Ishikawa (cell line): ENCODE measurements around the gene AUTS2.

ENCODE experiments used
- CEBPB ChIP-seq: IDR thresholded peaks from 2 replicates; pipeline ENCODE4 v1.6.1; 2012
- CREB1 ChIP-seq: IDR thresholded peaks from 2 replicates; pipeline ENCODE4 v1.6.1; 2012; ENCODE audit warnings: low read depth
- EGR1 ChIP-seq: IDR thresholded peaks from 2 replicates; pipeline ENCODE4 v1.6.1; 2012
- EP300 ChIP-seq: IDR thresholded peaks from 2 replicates; pipeline ENCODE4 v1.6.1; 2012; ENCODE audit warnings: borderline replicate concordance
- FOXM1 ChIP-seq: IDR thresholded peaks from 2 replicates; pipeline ENCODE4 v1.6.1; 2012; ENCODE audit warnings: low read depth, borderline replicate concordance
- MAX ChIP-seq: IDR thresholded peaks from 2 replicates; pipeline ENCODE4 v1.6.1; 2012
- NFIC ChIP-seq: IDR thresholded peaks from 2 replicates; pipeline ENCODE4 v1.6.1; 2012
- RAD21 ChIP-seq: IDR thresholded peaks from 2 replicates; pipeline ENCODE4 v1.6.1; 2012; ENCODE audit warnings: low read depth
- REST ChIP-seq: IDR thresholded peaks from 2 replicates; pipeline ENCODE4 v1.6.1; 2012; ENCODE audit warnings: low read depth, mild to moderate bottlenecking
- TAF1 ChIP-seq: IDR thresholded peaks from 2 replicates; pipeline ENCODE4 v1.6.1; 2012; ENCODE audit warnings: low read depth, mild to moderate bottlenecking
- TCF12 ChIP-seq: IDR thresholded peaks from 2 replicates; pipeline ENCODE4 v1.6.1; 2012; ENCODE audit warnings: low read depth
- TEAD4 ChIP-seq: IDR thresholded peaks from 2 replicates; pipeline ENCODE4 v1.6.1; 2012
- USF1 ChIP-seq: IDR thresholded peaks from 2 replicates; pipeline ENCODE4 v1.6.1; 2012
- YY1 ChIP-seq: IDR thresholded peaks from 2 replicates; pipeline ENCODE4 v1.6.1; 2012; ENCODE audit warnings: low read depth
- ZBTB7A ChIP-seq: IDR thresholded peaks from 2 replicates; pipeline ENCODE4 v1.6.1; 2012; ENCODE audit warnings: low read depth

Gene AUTS2

GRCh38 chr7:69927461-69927860 is 329.2 kb downstream of the AUTS2 start:
- TF ChIP-seq USF1 (no peak), TCF12 (no peak), YY1 (no peak), FOXM1 (no peak), MAX (no peak), CREB1 (no peak), NFIC (no peak), TEAD4 (no peak), EP300 (no peak), TAF1 (no peak), REST (no peak), CEBPB (no peak), ZBTB7A (no peak), RAD21 (no peak), EGR1 (no peak)

- TF ChIP-seq YY1 (no peak), RAD21 (no peak), FOXM1 (no peak)
Observed at GRCh38 chr7:69928621-69929020, 330.3 kb downstream of the AUTS2 start.

- TF ChIP-seq USF1, result no peak
- no peak for TF ChIP-seq NFIC
- TF ChIP-seq TCF12, result no peak
Observed at GRCh38 chr7:69929622-69930021, 331.3 kb downstream of the AUTS2 start.

GRCh38 chr7:69932034-69932628 is 333.9 kb downstream of the AUTS2 start:
- no peak for TF ChIP-seq CEBPB

- TF ChIP-seq TEAD4, result no peak
- TF ChIP-seq CREB1, result no peak
- TF ChIP-seq CEBPB, result no peak
- TF ChIP-seq USF1, result no peak
- TF ChIP-seq EP300, result no peak
- TF ChIP-seq YY1, result no peak
- TF ChIP-seq TCF12, result no peak
- no peak for TF ChIP-seq TAF1
- TF ChIP-seq EGR1, result no peak
- TF ChIP-seq MAX, result no peak
- no peak for TF ChIP-seq RAD21
- TF ChIP-seq NFIC, result no peak
- TF ChIP-seq ZBTB7A, result no peak
- no peak for TF ChIP-seq FOXM1
Observed at GRCh38 chr7:69934144-69934903, 336.0 kb downstream of the AUTS2 start.

- no peak for TF ChIP-seq EGR1
- TF ChIP-seq RAD21, result no peak
- TF ChIP-seq USF1, result no peak
- no peak for TF ChIP-seq TEAD4
- TF ChIP-seq NFIC, result no peak
- TF ChIP-seq CEBPB, result no peak
- TF ChIP-seq EP300, result no peak
- no peak for TF ChIP-seq REST
- TF ChIP-seq MAX, result no peak
- TF ChIP-seq TAF1, result no peak
- no peak for TF ChIP-seq YY1
- no peak for TF ChIP-seq TCF12
Observed at GRCh38 chr7:69935107-69935506, 336.8 kb downstream of the AUTS2 start.
